ENCODE measurements around the gene KRTAP12-4. TPM values are rescaled to one million over a fixed set of nuclear protein-coding genes. Genes with fewer than 3 reads are reported as not detected.

The KRTAP12-4 gene
- total RNA-seq, 2 experiments from 2014 or later, result not detected

GRCh38 chr21:44702973-44703730, 48.7 kb upstream of the KRTAP12-4 start:
- Histone ChIP-seq H3K9me3 (ENCODE audit: low read length) (no peaks in the 10 kb centered on the region), H4K20me1 (ENCODE audit: insufficient read depth, low read length) (no peaks in the 10 kb centered on the region), H3K9me2 (ENCODE audit: insufficient read depth, low read length) (no peaks in the 10 kb centered on the region), H3K4me3 (ENCODE audit: low read depth, low read length, poor library complexity, severe bottlenecking) (no peak overlapping the region), H3K4me1 (ENCODE audit: insufficient read depth, low read length, poor library complexity, severe bottlenecking) (no peaks in the 10 kb centered on the region), H3K27ac (ENCODE audit: low read depth, low read length, poor library complexity, severe bottlenecking) (no peak overlapping the region), H3K79me2 (ENCODE audit: insufficient read depth, low read depth, low read length) (no peaks in the 10 kb centered on the region), H2AFZ (ENCODE audit: low read length) (no peak overlapping the region), H3K36me3 (ENCODE audit: insufficient read depth, low read length) (no peaks in the 10 kb centered on the region), H3K4me2 (ENCODE audit: low read length) (no peak overlapping the region)
- BruUV-seq (replicated peaks), result no TSS peak
- CTCF ChIA-PET (ENCODE audit: unreplicated experiment), result no interaction called here
- TF ChIP-seq CTCF (conservative IDR thresholded peaks at IDR 0.05; ENCODE audit: low read length) (no peak), EZH2phosphoT487 (IDR thresholded peaks at IDR 0.05; ENCODE audit: borderline replicate concordance, low read depth, low read length) (no peak)
- intact Hi-C loops (cut with micrococcal nuclease; ENCODE audit: unreplicated experiment), result no loop called here
- DNase-seq (ENCODE audit: low spot score), result no peak
- POLR2A ChIA-PET, result no interaction called here

GRCh38 chr21:44702111-44702972, 47.9 kb upstream of the KRTAP12-4 start:
- DNase-seq (ENCODE audit: low spot score), result no peak
- BruUV-seq (replicated peaks), result no TSS peak
- Histone ChIP-seq H3K4me2 (ENCODE audit: low read length) (no peak overlapping the region), H2AFZ (ENCODE audit: low read length) (no peak overlapping the region), H3K36me3 (ENCODE audit: insufficient read depth, low read length) (no peaks in the 10 kb centered on the region), H3K4me3 (ENCODE audit: low read depth, low read length, poor library complexity, severe bottlenecking) (no peak overlapping the region), H3K79me2 (ENCODE audit: insufficient read depth, low read depth, low read length) (no peaks in the 10 kb centered on the region), H3K9me2 (ENCODE audit: insufficient read depth, low read length) (no peaks in the 10 kb centered on the region), H3K4me1 (ENCODE audit: insufficient read depth, low read length, poor library complexity, severe bottlenecking) (no peaks in the 10 kb centered on the region), H3K9me3 (ENCODE audit: low read length) (no peaks in the 10 kb centered on the region), H4K20me1 (ENCODE audit: insufficient read depth, low read length) (no peaks in the 10 kb centered on the region), H3K27ac (ENCODE audit: low read depth, low read length, poor library complexity, severe bottlenecking) (no peak overlapping the region)
- ChIA-PET POLR2A (no interaction called here), CTCF (ENCODE audit: unreplicated experiment) (no interaction called here)
- intact Hi-C loops (cut with micrococcal nuclease; ENCODE audit: unreplicated experiment), result no loop called here
- no peak for TF ChIP-seq EZH2phosphoT487 (IDR thresholded peaks at IDR 0.05; ENCODE audit: borderline replicate concordance, low read depth, low read length)
- no peak for TF ChIP-seq CTCF (conservative IDR thresholded peaks at IDR 0.05; ENCODE audit: low read length)
